GM19239 (cell line): ENCODE measurements around the gene ZNF83.
"Not testable (repeated sequence)": the region's sequence is repeated elsewhere in the genome, so short reads cannot be mapped to it uniquely, and the experiment has no call there.

Experiments
- DNase-seq: peaks from one replicate; pipeline ENCODE4 v3.0.0; 2011; ENCODE audit warnings: low spot score; ENCODE audit not compliant: insufficient read length
- FAIRE-seq: peaks from 2 replicates; lab custom pipeline; 2011; peaks lifted over from hg19 to GRCh38; lab: Jason Lieb, UNC

Gene ZNF83

DNA sequence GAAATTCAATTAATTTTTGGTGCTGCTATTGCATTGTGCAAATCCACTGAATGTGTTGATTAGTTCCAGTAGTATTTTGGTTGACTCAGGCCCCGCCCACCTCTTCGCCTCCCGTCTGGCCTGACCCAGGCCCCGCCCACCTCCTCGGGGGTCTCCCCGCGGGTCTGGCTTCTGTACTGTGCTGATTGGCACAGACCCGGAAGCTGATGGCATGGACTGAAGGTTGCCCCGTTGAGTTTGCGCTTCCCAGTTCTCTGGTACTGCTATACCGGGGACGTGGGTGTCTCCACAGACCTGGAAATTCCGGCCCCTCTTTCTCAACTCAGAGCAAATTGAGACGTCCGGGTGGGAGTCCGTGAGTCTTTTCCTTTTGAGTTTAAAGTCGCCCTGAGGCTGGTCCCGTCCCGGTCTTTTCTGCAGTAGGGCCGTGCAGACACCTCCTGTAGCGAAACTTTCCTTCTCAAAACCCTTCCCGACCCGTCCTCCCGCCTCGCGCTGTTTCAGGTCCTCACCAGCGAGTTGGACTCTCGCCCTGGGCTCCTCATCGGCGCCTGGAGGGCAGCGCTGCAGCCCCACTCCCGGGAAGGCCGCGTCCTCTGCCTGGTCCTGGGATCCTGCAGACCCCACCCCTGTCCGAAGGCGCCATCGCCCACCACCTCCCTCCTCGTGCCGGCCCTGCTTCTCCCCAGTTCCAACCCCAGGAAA, 53.3 kb downstream of the ZNF83 start:
- no peak for DNase-seq
- FAIRE-seq = no peak

DNA sequence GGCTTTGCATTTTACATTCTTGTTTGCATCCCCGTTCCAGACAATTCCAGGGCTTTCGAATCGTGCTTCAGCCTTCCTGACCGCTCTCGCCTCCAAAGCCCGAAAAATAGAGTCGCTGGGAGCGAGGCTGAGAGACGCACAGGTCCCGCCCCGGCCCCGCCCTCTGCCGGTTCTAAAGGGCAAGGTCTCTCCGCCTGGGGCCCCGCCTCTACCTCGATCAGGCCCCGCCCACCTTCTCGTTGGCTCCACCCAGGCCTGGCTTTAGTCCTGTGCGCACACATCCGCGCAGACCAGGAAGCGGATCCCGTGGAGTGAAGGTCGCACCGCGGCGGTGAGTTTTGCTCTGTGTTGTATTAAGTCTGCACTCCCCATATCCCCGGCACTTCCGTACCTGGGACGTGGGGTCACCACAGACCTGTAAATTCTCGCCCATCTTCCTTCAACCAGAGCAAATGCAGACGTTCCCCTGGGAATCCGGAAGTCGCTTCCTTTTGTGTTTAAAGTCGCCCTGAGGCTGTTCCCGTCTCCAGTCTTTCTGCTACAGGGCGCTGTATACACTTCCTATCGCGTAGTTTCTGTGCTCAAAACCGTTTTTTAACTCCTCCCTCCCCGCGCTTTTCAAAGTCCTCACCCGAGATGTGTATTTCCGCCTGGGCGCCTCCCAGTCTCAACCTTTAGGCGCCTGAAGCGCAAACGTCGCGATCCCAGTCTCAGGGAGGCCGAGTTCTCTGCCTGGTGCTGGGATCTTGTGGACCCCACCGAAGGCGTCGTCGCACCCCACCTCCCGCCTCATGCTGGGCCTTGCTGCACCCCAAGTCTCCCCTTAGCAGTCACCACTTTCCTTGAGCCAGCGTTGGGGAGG, 67.9 kb downstream of the ZNF83 start, which contains the start of gene ZNF701:
TSS of gene ZNF701 (plus strand) at position 288 of the 862 bp plus-strand sequence. CDS start 3,861 bp downstream, outside the sequence.
- peak; percentile 50 for DNase-seq

DNA sequence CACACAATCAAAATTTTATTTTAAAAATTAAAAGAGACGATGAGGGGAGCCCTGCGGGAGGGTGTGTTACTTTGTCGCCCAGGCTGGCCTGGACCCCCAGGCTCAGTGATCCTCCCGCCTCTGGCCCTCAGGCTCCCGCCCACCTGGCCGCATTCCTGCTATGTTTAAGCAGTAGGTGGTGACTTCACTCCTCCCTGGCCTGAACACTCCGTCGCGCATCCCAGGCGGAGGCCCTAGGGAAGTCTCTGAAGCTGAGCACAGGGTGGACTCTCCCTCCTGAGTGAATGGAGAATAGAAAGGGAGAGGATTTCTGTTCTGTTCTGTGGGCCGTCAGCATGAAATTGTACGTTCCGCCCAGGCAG, 68.5 kb downstream of the ZNF83 start:
- not testable (repeated sequence) for DNase-seq, FAIRE-seq

More for the DNA sequence above, 67.9 kb downstream of the ZNF83 start, which contains the start of gene ZNF701:
- peak; percentile 79 for FAIRE-seq

DNA sequence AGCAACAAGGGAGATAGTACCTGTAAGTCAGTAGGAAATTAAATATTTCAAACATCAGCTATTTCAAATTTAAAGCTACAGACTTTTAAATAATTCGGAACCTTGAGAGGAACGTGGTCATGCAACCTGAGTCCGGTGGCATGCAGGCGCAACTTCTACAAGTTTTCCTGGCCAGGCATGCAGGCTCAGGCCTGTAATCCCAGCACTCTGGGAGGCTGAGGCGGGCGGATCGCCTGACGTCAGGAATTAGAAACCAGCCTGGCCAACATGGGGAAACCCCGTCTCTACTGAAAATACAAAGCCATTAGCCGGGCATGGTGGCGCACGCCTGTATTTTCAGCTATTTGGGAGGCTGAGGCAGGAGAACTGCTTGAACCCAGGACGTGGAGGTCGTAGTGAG, 70.2 kb downstream of the ZNF83 start:
- DNase-seq (no peak), FAIRE-seq (no peak)

DNA sequence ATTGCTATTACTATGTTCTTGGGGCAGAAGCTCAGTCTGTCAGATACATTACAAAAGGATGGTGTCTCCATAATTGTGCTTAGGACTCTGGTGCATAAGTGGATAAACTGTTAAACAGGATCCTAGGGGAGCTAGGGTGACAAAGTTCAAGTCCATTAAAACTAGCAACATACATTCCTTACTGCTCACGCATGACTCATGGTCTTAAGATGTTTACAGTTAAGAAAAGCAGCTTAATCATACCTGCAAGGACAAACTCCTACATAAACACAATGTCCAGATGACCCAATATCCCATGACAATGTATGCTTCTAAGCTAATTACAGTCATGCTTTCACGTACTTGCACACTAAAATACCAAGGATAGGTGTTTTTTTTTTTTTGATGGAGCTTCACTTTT, 71.6 kb downstream of the ZNF83 start:
- DNase-seq = no peak
- FAIRE-seq = no peak

DNA sequence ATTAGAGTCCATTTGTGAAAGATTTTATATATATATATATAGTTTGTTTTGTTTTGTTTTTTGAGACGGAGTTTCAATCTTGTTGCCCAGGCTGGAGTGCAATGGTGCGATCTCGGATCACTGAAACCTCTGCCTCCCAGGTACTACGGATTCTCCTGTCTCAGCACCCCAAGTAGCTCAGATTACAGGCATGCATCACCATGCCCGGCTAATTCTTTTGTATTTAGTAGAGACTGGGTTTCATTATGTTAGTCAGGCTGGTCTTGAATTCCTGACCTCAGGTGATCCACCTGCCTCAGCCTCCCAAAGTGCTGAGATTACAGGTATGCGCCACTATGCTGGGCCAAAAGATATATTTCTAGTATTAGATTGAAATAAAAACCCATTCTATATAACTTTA, 72.0 kb downstream of the ZNF83 start:
- DNase-seq (no peak), FAIRE-seq (no peak)
